ENCODE data around the gene HOXD9. TPM values are rescaled to one million over a fixed set of nuclear protein-coding genes. Genes with fewer than 3 reads are reported as not detected.

HOXD9 gene
- under 0.01 TPM in 1 of 2 replicates, not detected in the other for total RNA-seq

DNA sequence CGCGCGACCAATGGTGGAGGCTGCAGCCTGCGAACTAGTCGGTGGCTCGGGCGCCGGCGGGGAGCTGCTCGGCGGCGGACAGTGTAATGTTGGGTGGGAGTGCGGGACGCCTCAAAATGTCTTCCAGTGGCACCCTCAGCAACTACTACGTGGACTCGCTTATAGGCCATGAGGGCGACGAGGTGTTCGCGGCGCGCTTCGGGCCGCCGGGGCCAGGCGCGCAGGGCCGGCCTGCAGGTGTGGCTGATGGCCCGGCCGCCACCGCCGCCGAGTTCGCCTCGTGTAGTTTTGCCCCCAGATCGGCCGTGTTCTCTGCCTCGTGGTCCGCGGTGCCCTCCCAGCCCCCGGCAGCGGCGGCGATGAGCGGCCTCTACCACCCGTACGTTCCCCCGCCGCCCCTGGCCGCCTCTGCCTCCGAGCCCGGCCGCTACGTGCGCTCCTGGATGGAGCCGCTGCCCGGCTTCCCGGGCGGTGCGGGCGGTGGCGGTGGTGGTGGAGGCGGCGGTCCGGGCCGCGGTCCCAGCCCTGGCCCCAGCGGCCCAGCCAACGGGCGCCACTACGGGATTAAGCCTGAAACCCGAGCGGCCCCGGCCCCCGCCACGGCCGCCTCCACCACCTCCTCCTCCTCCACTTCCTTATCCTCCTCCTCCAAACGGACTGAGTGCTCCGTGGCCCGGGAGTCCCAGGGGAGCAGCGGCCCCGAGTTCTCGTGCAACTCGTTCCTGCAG lies at the start of gene HOXD9:
TSS of gene HOXD9 (plus strand) at position 37 of the 728 bp plus-strand sequence. CDS start at position 87, 50 bp downstream.

DNA sequence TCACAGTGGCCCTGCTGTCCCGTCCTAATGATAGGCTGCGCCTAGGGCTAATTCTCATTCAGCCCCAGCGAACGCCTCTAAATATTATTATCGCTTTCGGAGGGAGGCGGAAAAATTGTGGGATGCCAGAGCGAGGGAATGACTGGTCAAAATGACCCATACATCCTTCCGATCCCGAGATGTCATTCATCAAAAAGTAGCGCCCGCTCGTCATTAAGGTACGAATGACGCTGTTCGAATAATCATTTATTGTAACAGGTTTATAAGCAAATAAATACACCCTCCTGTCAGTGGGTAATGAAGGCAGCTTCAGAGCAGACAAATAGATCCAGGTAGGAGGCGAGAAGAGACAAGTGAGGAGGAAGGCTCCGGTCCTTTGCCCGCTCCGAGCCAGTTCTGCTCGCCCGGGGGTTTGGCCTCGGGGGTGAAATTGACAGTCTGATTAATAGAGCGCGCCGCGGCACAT lies 38.7 kb upstream of the HOXD9 start, which contains the start of gene EVX2:
TSS of gene EVX2 (minus strand) at position 167 of the 466 bp plus-strand sequence. CDS start 186 bp downstream, outside the sequence.

DNA sequence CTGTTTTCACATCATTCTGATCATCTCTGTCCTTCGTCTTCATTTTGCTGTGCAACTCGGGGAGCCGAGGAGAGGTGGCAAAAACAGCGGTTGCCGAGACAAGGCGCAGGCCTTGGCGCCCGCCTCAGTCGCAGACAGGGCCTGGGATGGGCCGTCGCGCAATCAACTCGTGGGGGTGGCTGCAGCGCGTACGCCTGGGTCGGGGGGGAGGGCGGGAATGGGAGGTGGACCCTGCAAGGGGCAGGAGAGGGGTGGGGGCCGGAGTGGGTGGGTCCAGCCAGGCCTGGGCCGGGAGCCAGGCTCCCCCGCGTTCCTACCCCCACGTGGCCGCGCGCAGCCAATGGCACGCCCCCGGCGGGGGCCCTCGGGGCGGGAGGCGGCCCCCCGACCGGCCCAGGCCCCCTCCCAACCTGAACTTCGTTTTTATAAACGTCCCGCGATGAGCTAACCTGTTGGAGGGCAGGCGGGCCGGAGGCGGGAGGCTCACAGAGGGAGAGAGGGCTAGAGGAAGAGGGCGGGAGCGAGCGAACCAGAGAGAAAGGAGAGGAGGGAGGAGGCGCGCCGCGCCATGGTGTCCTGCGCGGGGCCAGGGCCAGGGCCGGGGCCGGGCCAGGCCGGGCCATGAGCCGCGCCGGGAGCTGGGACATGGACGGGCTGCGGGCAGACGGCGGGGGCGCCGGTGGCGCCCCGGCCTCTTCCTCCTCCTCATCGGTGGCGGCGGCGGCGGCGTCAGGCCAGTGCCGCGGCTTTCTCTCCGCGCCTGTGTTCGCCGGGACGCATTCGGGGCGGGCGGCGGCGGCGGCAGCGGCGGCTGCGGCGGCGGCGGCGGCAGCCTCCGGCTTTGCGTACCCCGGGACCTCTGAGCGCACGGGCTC lies 30.0 kb upstream of the HOXD9 start, which contains the start of gene HOXD13:
TSS of gene HOXD13 (plus strand) at position 452 of the 875 bp plus-strand sequence. CDS start at position 622, 170 bp downstream.

DNA sequence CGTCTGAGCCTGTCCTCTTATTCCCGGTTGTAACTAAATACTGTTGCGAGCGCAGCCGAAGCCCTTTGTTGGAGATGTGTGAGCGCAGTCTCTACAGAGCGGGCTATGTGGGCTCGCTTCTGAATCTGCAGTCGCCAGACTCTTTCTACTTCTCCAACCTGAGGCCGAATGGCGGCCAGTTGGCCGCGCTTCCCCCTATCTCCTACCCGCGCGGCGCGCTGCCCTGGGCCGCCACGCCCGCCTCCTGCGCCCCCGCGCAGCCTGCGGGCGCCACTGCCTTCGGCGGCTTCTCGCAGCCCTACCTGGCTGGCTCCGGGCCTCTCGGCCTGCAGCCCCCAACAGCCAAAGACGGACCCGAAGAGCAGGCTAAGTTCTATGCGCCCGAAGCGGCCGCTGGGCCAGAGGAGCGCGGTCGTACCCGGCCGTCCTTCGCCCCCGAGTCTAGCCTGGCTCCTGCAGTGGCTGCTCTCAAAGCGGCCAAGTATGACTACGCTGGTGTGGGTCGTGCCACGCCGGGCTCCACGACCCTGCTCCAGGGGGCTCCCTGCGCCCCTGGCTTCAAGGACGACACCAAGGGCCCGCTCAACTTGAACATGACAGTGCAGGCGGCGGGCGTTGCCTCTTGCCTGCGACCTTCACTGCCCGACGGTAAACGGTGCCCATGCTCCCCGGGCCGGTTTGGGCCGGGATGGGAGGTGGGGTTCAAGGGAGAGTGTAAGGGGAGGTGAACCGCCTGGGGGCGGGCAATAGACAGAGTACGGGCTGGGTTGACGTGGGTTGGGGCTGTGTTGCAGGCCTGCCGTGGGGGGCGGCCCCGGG lies 22.6 kb upstream of the HOXD9 start, which contains the start of gene HOXD12:
TSS of gene HOXD12 (plus strand) at position 68 of the 819 bp plus-strand sequence. CDS start at position 75, 7 bp downstream.

DNA sequence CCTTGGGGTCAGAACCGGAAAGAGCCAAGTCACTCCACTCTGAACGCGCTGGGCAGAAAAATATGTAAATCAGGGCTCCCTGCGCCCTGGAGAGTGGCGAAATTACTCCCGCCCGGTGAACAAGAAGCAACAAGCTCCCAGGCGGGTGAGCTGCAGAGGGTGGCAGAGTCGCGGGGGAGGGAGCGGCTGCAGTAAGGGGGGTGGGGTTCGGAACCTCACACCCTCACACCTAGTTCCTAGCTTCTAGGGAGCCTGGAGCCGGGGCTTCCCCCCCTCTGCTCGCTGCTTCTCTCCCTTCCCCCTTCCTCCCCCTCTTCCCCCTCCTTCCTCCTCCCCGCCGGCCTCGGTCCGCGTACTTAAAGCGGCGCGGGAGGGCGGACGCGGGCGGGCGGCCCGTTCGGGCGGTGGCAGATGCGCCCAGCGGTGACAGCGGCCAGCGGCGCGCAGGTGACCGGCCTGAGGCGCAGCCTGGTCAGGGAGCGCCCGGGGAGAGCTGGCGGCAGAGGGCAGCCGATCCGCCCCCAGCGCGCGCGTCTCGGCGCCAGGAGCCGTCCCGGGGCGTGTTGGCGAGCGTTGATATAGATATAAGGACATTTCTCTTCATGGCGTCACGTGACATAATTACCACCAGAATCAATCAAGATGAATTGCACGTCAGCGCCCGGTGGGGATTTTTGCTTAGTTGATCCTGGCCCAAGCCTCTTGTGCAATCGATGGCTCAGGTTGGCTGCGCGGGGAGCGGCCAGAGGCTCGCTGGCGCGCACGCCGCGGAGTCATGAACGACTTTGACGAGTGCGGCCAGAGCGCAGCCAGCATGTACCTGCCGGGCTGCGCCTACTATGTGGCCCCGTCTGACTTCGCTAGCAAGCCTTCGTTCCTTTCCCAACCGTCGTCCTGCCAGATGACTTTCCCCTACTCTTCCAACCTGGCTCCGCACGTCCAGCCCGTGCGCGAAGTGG lies 15.7 kb upstream of the HOXD9 start, which contains the start of gene HOXD11:
TSS of gene HOXD11 (plus strand) at position 700 of the 959 bp plus-strand sequence. CDS start at position 776, 76 bp downstream.

DNA sequence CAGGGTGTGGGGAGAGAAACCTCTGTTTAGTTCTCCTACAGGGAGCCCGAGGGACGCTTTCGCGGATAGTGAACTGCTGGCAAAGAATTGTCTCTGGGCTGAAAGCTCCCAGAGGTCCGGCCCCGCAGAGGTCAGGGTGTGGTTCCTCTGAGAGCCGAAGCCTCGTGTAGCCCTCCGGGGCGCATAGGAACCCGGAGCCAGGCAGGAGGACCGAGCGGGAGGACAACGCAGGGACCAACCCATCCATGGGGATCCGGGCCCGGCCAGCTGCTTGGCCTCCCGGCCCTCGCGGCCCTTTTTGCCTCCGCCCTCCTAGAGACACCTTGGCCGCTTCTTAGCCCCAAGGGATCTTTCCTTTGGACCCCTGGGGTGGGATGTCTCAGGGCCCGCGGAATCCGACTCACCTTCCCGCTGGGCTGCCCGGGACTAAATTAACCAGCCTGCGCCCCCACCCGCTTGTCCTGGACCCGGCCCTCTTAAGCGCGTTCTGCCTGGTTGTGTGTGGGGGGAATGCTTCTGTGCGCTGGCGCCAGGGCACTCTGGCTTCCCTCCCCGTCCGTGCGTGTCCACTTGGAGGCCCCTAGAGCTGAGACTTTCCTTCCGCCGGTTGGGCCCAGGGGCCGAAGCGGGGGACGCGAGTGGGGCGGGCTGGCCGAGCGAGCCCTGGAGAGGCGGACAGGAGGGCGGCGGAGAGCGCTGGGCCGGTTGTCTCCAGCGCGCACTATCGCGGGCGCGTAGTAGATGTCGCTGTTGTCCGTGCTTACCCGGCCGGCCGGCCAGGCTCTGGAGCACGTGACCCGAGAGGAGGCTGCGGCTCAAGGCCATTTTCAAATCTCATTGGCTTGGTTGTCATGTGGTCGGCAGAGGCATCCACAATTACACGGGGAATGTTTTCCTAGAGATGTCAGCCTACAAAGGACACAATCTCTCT lies 6.4 kb upstream of the HOXD9 start, which contains the start of gene HOXD10:
TSS of gene HOXD10 (plus strand) at position 896 of the 931 bp plus-strand sequence. CDS start 56 bp downstream, outside the sequence.

DNA sequence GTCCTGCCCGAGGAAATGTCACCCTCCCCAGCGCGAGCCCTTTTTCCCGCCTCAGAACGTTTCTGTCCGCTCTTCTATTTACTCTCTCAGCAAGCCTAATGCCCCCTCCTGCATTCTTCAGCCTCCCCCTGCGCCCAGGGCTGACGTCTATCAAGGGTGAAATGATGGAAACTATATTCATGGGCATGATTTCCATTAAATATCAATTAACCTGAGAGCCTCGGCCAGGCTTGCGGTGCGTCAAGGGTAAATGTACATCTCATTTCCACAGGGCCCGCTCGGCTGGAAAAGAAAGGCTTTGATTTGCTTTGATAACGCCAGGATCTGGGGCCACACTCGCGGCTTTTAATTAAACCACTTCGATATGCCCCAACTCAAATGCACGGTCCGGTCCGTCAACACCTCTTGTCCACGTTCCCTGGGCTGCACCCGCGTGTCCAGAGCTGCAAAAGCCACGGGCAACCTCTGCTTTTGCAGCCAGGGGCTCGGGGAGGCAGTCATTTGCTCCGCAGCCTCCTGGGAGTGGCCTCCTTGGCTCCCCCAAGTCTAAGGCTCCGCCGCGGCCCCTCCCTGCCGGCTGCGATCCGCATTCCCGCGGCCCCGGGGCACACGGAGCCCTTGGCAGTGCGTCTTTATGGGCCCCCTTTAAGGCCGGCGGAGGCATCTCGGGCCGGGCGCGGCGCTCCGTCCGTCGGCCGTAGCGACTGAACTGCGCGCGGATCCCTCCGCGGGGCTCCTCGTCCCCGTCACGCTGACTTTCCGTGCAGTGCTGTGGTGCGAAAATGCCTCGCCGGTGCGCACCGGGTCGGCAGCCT lies 6.7 kb downstream of the HOXD9 start, which contains the start of gene HOXD8:
TSS of gene HOXD8 (plus strand) at position 724 of the 815 bp plus-strand sequence. CDS start 662 bp downstream, outside the sequence.

DNA sequence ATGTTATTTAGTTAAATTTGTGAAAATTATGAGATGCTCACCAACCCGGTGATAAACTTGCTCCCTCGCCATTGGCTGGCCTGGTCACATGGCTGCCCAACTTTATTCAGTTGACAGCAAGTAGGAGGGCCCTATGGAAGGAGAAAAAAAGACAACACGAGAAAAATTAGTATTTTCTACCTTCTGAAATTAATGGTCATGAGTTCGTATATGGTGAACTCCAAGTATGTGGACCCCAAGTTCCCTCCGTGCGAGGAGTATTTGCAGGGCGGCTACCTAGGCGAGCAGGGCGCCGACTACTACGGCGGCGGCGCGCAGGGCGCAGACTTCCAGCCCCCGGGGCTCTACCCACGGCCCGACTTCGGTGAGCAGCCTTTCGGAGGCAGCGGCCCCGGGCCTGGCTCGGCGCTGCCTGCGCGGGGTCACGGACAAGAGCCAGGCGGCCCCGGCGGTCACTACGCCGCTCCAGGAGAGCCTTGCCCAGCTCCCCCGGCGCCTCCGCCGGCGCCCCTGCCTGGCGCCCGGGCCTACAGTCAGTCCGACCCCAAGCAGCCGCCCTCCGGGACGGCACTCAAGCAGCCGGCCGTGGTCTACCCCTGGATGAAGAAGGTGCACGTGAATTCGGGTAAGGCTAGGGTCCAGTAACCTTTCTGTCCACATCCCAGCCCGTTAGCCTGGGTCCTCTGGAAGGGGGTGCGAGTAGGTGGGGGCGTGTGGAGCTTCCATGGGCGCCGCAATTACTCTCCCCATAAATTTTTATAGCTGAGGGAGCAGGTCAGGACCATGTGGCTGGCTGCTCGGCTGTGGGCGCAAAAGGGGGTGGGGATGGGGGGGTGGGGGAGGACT lies 29.1 kb downstream of the HOXD9 start, which contains the start of gene HOXD4:
TSS of gene HOXD4 (plus strand) at position 109 of the 846 bp plus-strand sequence. CDS start at position 193, 84 bp downstream.

DNA sequence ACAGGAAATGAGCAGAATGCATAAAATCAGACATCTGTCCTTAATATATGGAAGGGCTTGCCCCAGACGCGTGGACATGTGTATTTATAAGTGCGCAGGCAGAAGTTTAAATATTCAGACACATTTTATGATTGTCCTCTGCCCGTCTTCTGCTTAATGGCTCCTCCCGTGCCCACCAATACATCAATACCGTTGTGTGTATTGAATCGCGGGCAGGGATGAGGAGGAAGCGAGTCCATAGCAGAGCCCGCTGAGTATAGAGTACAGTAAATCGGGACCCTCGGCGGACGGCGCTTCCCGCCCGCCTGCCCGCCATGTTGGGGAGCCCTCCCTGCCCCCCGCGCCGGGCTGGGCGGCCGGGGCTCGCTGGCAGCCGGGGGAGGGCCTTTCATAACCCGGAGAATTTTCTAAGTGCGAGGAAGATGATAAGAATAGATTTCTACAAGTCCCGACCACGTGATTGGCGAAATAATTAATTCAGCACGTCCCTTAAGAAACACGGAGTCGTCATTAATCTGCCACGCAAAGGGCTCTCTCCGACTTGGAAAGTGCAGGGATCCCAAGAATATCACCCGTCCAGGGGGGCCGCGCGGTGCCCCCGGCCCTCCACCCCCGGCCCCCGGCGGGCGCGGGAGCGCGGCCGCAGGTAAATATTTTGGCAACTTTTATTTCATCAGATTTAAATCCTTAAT lies 34.4 kb downstream of the HOXD9 start, which contains the start of gene HOXD3:
TSS of gene HOXD3 (plus strand) at position 501 of the 692 bp plus-strand sequence. CDS start 11,808 bp downstream, outside the sequence.

Other genes starting within 250 kb of the HOXD9 start
- gene LNPK, start 120.5 kb upstream of the HOXD9 start, total RNA-seq = 55.2 and 63.1 TPM in 2 replicates
- gene EVX2, start 38.8 kb upstream of the HOXD9 start, total RNA-seq = not detected in 2 replicates
- not detected in 2 replicates for gene HOXD13, start 30.0 kb upstream of the HOXD9 start, total RNA-seq
- gene HOXD12, start 22.9 kb upstream of the HOXD9 start, total RNA-seq = not detected in 2 replicates
- gene HOXD11, start 15.4 kb upstream of the HOXD9 start, total RNA-seq = under 0.01 and 0.28 TPM in 2 replicates
- gene HOXD10, start 5.9 kb upstream of the HOXD9 start, total RNA-seq = under 0.01 and 0.19 TPM in 2 replicates
- gene HOXD8, start 7.0 kb downstream of the HOXD9 start, total RNA-seq = 0.38 and 0.85 TPM in 2 replicates
- 0.56 TPM in 1 of 2 replicates, not detected in the other for gene HOXD4, start 28.8 kb downstream of the HOXD9 start, total RNA-seq
- 0.28 TPM in 1 of 2 replicates, not detected in the other for gene HOXD3, start 34.6 kb downstream of the HOXD9 start, total RNA-seq
- gene HOXD1, start 65.9 kb downstream of the HOXD9 start, total RNA-seq = under 0.01 TPM in 1 of 2 replicates, not detected in the other
- 24.8 and 33.0 TPM in 2 replicates for gene MTX2, start 146.7 kb downstream of the HOXD9 start, total RNA-seq